ENCODE data around the gene NRF1. TPM values are rescaled to one million over a fixed set of nuclear protein-coding genes. Genes with fewer than 3 reads are reported as not detected.

NRF1 gene
- total RNA-seq, 1 experiment from 2014 or later: 25.9 TPM

- no TSS peak for BruUV-seq (replicated peaks)
- Histone ChIP-seq H3K9me2 (ENCODE audit: insufficient read depth) (no peaks in the 10 kb centered on the region), H2AFZ (ENCODE audit: low read depth, low read length, poor library complexity, severe bottlenecking) (no peak overlapping the region), H3K36me3 (ENCODE audit: control insufficient read depth in 1 of 2, insufficient read depth in 2 of 2, low read length in 2 of 2) (no peaks in the 10 kb centered on the region), H3K79me2 (ENCODE audit: insufficient read depth, low read length) (peaks cover 85% of the 10 kb centered on the region), H3K4me2 (ENCODE audit: low read length) (no peak overlapping the region), H3K9me3 (ENCODE audit: control insufficient read depth in 1 of 2, insufficient read depth in 1 of 2, low read depth in 1 of 2, low read length in 2 of 2) (no peaks in the 10 kb centered on the region), H3K9ac (ENCODE audit: low read length) (no peak overlapping the region), H4K20me1 (ENCODE audit: insufficient read depth) (peaks cover 18% of the 10 kb centered on the region), H3K4me3 (replicated peaks in 1 of 2; ENCODE audit: low read depth in 1 of 2, low read length in 2 of 2) (no peak overlapping the region), H3K27ac (ENCODE audit: low read depth, low read length) (no peak overlapping the region), H3K4me1 (ENCODE audit: control insufficient read depth in 1 of 2, insufficient read depth in 2 of 2, low read length in 2 of 2) (peaks cover 5 to 7% of the 10 kb centered on the region in 2 experiments; a peak in 3 of 4 replicates), H3K27me3 (ENCODE audit: insufficient read depth, low read length) (no peaks in the 10 kb centered on the region)
- TF ChIP-seq RAD21 (IDR thresholded peaks at IDR 0.05; ENCODE audit: low read depth): no peak
- TF ChIP-seq SRF (IDR thresholded peaks at IDR 0.05; ENCODE audit: low read depth): no peak
- TF ChIP-seq TCF7L2 (IDR thresholded peaks at IDR 0.05; ENCODE audit: borderline replicate concordance, extremely low read depth, insufficient read depth, insufficient read length): no peak
- no peak for TF ChIP-seq ZFX (IDR thresholded peaks at IDR 0.05)
- no peak for TF ChIP-seq SP1 (IDR thresholded peaks at IDR 0.05; ENCODE audit: low read depth)
- TF ChIP-seq SIN3A (IDR thresholded peaks at IDR 0.05; ENCODE audit: low read depth): no peak
- TF ChIP-seq CEBPB (IDR thresholded peaks at IDR 0.05; ENCODE audit: low read depth): no peak
- no peak for TF ChIP-seq ATF3 (IDR thresholded peaks at IDR 0.05)
- intact Hi-C loops (cut with micrococcal nuclease): no loop called here
- POLR2A ChIA-PET: no interaction called here
- DNase-seq (ENCODE audit: low read depth, low spot score): no peak
- ATAC-seq: no peak
- CTCF ChIA-PET: interaction anchor here (0.6 to 2.4 kb wide), 8 partner anchors 30 to 425 kb away, joined by 3 to 16 read pairs (median 6); no protein-coding TSS in a partner anchor
- RAD21 ChIA-PET (ENCODE audit: low non-redundant PET in 1 of 2, low total read pairs in 2 of 2, uncharacterized antibody in 2 of 2, unreplicated experiment in 2 of 2): interaction anchor here in 1 of 2 experiments (0.9 to 1.4 kb wide), 2 partner anchors 275 to 300 kb away, joined by 3 read pairs; no protein-coding TSS in a partner anchor
Measured at GRCh38 chr7:129642871-129643549, 31.5 kb downstream of the NRF1 start.

- ATAC-seq: no peak
- TF ChIP-seq REST (IDR thresholded peaks at IDR 0.05; ENCODE audit: low read depth): no peak
- no peak for TF ChIP-seq ELF1 (IDR thresholded peaks at IDR 0.05; ENCODE audit: borderline replicate concordance, low read depth)
- TF ChIP-seq YY1 (IDR thresholded peaks at IDR 0.05; ENCODE audit: extremely low read depth, insufficient replicate concordance, low read depth, low read length): no peak
- intact Hi-C loops (cut with micrococcal nuclease): loop anchor here (2.0 kb wide), 3 partner anchors 171 to 425 kb away; no protein-coding TSS in a partner anchor
- no peaks in the 10 kb centered on the region for H3K27me3 ChIP-seq (ENCODE audit: insufficient read depth, low read length)
- H4K20me1 ChIP-seq (ENCODE audit: insufficient read depth): peaks cover 12% of the 10 kb centered on the region
- no peak overlapping the region for H3K9ac ChIP-seq (ENCODE audit: low read length)
- no peak overlapping the region for H2AFZ ChIP-seq (ENCODE audit: low read depth, low read length, poor library complexity, severe bottlenecking)
- no peak overlapping the region for H3K4me2 ChIP-seq (ENCODE audit: low read length)
- peaks cover 82% of the 10 kb centered on the region for H3K79me2 ChIP-seq (ENCODE audit: insufficient read depth, low read length)
- no TSS peak for BruUV-seq (replicated peaks)
- no peaks in the 10 kb centered on the region for H3K9me2 ChIP-seq (ENCODE audit: insufficient read depth)
- POLR2A ChIA-PET: interaction anchor here (1.4 kb wide), 1 partner anchor 181 kb away, joined by 3 read pairs; no protein-coding TSS in a partner anchor
- RAD21 ChIA-PET (ENCODE audit: low non-redundant PET in 1 of 2, low total read pairs in 2 of 2, uncharacterized antibody in 2 of 2, unreplicated experiment in 2 of 2): interaction anchor here (0.5 to 1.4 kb wide), 4 partner anchors 49 to 301 kb away, joined by 3 to 4 read pairs (median 3); no protein-coding TSS in a partner anchor
- H3K9me3 ChIP-seq (ENCODE audit: control insufficient read depth in 1 of 2, insufficient read depth in 1 of 2, low read depth in 1 of 2, low read length in 2 of 2): no peaks in the 10 kb centered on the region
- H3K4me1 ChIP-seq (ENCODE audit: control insufficient read depth in 1 of 2, insufficient read depth in 2 of 2, low read length in 2 of 2): peaks cover 5 to 7% of the 10 kb centered on the region in 2 experiments; a peak in 3 of 4 replicates
- no peaks in the 10 kb centered on the region for H3K36me3 ChIP-seq (ENCODE audit: control insufficient read depth in 1 of 2, insufficient read depth in 2 of 2, low read length in 2 of 2)
- no peak overlapping the region for H3K27ac ChIP-seq (ENCODE audit: low read depth, low read length)
- CTCF ChIA-PET: interaction anchor here (0.6 to 2.4 kb wide), 12 partner anchors 21 to 480 kb away, joined by 3 to 16 read pairs (median 4); no protein-coding TSS in a partner anchor
- no peak for DNase-seq (ENCODE audit: low read depth, low spot score)
- H3K4me3 ChIP-seq (replicated peaks in 1 of 2; ENCODE audit: low read depth in 1 of 2, low read length in 2 of 2): no peak overlapping the region
Measured at GRCh38 chr7:129643550-129644170, 32.1 kb downstream of the NRF1 start.
